Chondrocyte (in vitro differentiated cells): ENCODE data around the gene CST3. TPM values are rescaled to one million over a fixed set of nuclear protein-coding genes. Genes with fewer than 3 reads are reported as not detected.

Experiments used
- total RNA-seq: library from RNA; stranded (reverse); gene quantifications from 3 replicates; pipeline ENCODE4 v1.2.1, GENCODE V29; 2021

The CST3 gene
- total RNA-seq, 1 donor from 2014 or later = 487 TPM

Other genes with a start within 250 kb of the CST3 start
- gene NAPB, start 216.5 kb downstream of the CST3 start, total RNA-seq = 7.5 to 10.6 TPM (median 8.1 TPM) in 3 replicates
- gene CSTL1, start 198.3 kb downstream of the CST3 start, total RNA-seq = not detected in 3 replicates
- not detected in 3 replicates for gene CST11, start 185.1 kb downstream of the CST3 start, total RNA-seq
- not detected in 3 replicates for gene CST8, start 146.8 kb downstream of the CST3 start, total RNA-seq
- gene CST9L, start 69.5 kb downstream of the CST3 start, total RNA-seq = not detected in 3 replicates
- not detected in 3 replicates for gene CST9, start 32.0 kb downstream of the CST3 start, total RNA-seq
- gene CST4, start 51.1 kb upstream of the CST3 start, total RNA-seq = not detected in 3 replicates
- gene CST1, start 113.0 kb upstream of the CST3 start, total RNA-seq = not detected in 3 replicates
- gene CST2, start 188.8 kb upstream of the CST3 start, total RNA-seq = not detected in 3 replicates
- not detected in 3 replicates for gene CST5, start 241.8 kb upstream of the CST3 start, total RNA-seq